ENCODE data around the gene GOLIM4. TPM values are rescaled to one million over a fixed set of nuclear protein-coding genes. Genes with fewer than 3 reads are reported as not detected.
A peak's percentile ranks its signal among the peaks of the same experiment; 100 is the strongest.

Gene GOLIM4
- total and polyA plus RNA-seq, 2 of the 13 experiments (the other 11 are each of a cell fraction or from before 2014, with no cell fraction given), result 10.9 to 47.7 TPM

GRCh38 chr3:168088106-168088720, 7.5 kb downstream of the GOLIM4 start:
- Histone ChIP-seq H4K20me1 (ENCODE audit: insufficient read depth, low read length) (no peaks in the 10 kb centered on the region; the same call in 1 of the 2 replicates), H2AFZ (ENCODE audit: low read length) (no peak overlapping the region), H3K27me3 (ENCODE audit: control insufficient read depth in 1 of 2, insufficient read depth in 2 of 2, low read length in 2 of 2) (no peaks in the 10 kb centered on the region), H3K9me3 (ENCODE audit: low read length) (no peaks in the 10 kb centered on the region), H3K36me3 (replicated peaks in 1 of 2; ENCODE audit: control insufficient read depth in 1 of 2, insufficient read depth in 2 of 2, low read length in 2 of 2) (no peaks in the 10 kb centered on the region), H3K79me2 (ENCODE audit: insufficient read depth, low read length) (peaks cover 99% of the 10 kb centered on the region), H3K4me2 (ENCODE audit: low read depth, low read length) (peak overlapping the region; percentile 54), H3K4me1 (ENCODE audit: insufficient read depth, low read length) (peaks cover 67% of the 10 kb centered on the region), H3K27ac (ENCODE audit: extremely low read length, insufficient read depth, low read length) (peak overlapping the region; percentile 44), H3K9ac (ENCODE audit: insufficient read depth, low read depth, low read length) (no peak overlapping the region), H3K4me3 (replicated peaks in 1 of 3; ENCODE audit: insufficient read depth in 1 of 3, low read depth in 2 of 3, low read length in 3 of 3) (peak overlapping the region in 1 of 3 experiments; percentile 24; a peak in 2 of 6 replicates)
- no TSS peak for BruUV-seq (replicated peaks)
- in situ Hi-C loops (cut with HindIII; ENCODE audit: extremely low pct_ligation_motif_present, low pct_unique_long_range_greater_than_20kb) (no loop called here), intact Hi-C loops (cut with micrococcal nuclease; ENCODE audit: unreplicated experiment) (no loop called here)
- peak; percentile 62 for DNase-seq (ENCODE audit: low spot score)
- WGBS (ENCODE audit: low lambda C conversion rate), result 17% methylated on average over 3 of the region's 3 CpGs
- peak; percentile 84 for ATAC-seq
- FAIRE-seq, result peak; percentile 58
- ChIA-PET CTCF (ENCODE audit: low intra/inter-chr PET ratio, low total read pairs) (interaction anchor here (1.6 kb wide), 1 partner anchor 41 kb away, joined by 5 read pairs; no protein-coding TSS in a partner anchor), POLR2A (no interaction called here)
- TF ChIP-seq ZNF777 (CRISPR knock-in tag; IDR thresholded peaks at IDR 0.05) (no peak), ETV6 (CRISPR knock-in tag; conservative IDR thresholded peaks at IDR 0.05) (no peak), ZMYM4 (CRISPR knock-in tag; IDR thresholded peaks at IDR 0.05) (peak; percentile 71), ZNF430 (CRISPR knock-in tag; IDR thresholded peaks at IDR 0.05) (no peak), ZNF33B (CRISPR knock-in tag; IDR thresholded peaks at IDR 0.05) (no peak), KAT7 (CRISPR knock-in tag; IDR thresholded peaks at IDR 0.05; ENCODE audit: borderline replicate concordance) (no peak), EED (CRISPR knock-in tag; IDR thresholded peaks at IDR 0.05) (no peak), ZNF674 (CRISPR knock-in tag; IDR thresholded peaks at IDR 0.05; ENCODE audit: low read depth) (no peak), ATF2 (CRISPR knock-in tag; IDR thresholded peaks at IDR 0.05) (no peak), CEBPB (IDR thresholded peaks at IDR 0.05; ENCODE audit: borderline replicate concordance, low read depth, low read length) (no peak), ZNF607 (CRISPR knock-in tag; IDR thresholded peaks at IDR 0.05; ENCODE audit: borderline replicate concordance) (no peak), ZNF121 (CRISPR knock-in tag; IDR thresholded peaks at IDR 0.05) (no peak)
- TF ChIP-seq, protein P1, sequence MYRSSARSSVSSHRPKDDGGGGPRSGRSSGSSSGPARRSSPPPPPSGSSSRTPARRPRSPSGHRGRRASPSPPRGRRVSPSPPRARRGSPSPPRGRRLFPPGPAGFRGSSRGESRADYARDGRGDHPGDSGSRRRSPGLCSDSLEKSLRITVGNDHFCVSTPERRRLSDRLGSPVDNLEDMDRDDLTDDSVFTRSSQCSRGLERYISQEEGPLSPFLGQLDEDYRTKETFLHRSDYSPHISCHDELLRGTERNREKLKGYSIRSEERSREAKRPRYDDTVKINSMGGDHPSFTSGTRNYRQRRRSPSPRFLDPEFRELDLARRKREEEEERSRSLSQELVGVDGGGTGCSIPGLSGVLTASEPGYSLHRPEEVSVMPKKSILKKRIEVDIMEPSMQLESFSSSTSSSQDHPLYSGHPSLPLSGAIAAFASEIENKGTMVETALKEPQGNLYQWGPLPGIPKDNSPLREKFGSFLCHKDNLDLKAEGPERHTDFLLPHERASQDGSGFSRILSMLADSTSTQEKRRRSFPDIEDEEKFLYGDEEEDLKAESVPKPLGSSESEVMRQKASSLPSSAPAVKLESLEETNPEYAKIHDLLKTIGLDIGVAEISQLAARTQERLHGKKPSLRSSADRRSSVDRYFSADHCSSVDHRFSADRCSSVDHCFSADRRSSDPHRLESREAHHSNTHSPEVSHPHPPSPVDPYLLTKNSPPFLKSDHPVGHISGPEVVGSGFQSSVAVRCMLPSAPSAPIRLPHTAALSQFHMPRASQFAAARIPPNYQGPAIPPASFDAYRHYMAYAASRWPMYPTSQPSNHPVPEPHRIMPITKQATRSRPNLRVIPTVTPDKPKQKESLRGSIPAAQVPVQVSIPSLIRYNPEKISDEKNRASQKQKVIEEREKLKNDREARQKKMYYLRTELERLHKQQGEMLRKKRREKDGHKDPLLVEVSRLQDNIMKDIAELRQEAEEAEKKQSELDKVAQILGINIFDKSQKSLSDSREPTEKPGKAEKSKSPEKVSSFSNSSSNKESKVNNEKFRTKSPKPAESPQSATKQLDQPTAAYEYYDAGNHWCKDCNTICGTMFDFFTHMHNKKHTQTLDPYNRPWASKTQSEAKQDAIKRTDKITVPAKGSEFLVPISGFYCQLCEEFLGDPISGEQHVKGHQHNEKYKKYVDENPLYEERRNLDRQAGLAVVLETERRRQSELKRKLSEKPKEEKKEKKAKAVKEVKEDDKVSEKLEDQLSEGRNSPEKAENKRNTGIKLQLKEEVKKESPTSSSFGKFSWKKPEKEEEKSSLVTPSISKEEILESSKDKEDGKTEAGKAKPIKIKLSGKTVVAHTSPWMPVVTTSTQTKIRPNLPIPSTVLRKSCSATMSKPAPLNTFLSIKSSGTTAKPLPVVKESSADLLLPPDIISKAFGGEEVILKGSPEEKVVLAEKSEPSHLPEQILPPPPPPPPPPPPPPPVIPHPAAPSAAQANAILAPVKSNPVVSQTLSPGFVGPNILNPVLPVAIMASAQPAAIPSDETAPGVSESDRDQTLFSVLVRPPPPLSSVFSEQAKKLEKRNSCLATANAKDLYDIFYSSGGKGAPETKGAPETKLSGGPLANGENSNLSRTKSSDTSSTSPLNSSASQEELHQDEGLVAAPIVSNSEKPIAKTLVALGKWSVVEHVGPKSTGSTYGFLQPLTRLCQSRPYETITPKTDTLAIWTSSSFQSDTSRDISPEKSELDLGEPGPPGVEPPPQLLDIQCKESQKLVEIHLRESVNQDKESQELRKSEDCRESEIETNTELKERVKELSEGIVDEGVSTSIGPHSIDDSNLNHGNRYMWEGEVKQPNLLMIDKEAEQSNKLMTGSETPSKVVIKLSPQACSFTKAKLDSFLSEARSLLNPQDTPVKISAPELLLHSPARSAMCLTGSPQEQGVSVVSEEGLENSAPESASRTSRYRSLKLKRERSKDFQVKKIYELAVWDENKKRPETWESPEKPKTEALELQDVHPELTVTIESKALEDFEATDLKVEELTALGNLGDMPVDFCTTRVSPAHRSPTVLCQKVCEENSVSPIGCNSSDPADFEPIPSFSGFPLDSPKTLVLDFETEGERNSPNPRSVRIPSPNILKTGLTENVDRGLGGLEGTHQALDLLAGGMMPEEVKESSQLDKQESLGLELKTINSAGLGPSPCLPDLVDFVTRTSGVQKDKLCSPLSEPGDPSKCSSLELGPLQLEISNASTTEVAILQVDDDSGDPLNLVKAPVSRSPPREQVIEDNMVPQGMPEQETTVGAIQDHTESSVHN (CRISPR knock-in tag; IDR thresholded peaks at IDR 0.05), result no peak

All from HepG2 (cell line).